Fibroblast of skin of left biceps (primary cell): ENCODE results near the gene ITPRID1.

Experiments used
- DNase-seq, 2 experiments: peaks; one replicate each; pipeline ENCODE4 v3.0.0-alpha.2; 2013; ENCODE audit warnings: low read depth in 2 of 2

ITPRID1 gene

DNA sequence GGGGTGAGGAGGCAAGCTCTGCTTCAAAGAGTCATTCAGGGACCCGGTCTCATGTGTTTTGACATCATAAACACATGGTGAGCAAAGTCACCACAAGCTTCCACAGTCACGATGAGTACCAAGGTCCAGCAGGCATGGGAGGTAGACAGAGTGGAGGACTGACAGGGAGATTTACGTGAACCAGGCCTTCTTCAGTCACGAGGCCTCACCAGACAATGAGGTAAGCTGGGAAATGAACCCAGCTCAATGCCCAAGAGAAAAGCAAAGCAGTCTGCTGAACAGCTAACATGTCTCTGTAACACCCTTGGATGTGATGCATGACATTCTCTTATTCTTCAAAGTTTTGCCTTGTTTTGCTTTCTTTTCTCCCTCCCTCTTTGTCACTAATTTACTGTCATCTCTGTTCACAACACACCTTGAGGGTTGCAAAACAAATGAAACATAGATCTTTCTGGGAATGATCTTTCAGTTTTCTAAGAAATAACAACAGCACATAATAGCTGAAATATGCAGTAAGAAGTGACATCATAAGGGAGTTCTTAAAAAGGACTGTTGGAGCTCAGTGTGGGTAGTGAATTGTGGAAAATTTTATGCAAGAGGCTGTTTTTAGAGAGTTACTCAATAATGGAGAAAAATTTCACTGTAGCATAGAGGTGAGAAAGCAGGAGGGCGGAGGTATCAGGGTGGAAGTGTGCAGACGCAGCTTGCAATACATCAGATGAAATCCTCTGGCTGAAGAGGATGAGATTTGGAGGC, 182.1 kb downstream of the ITPRID1 start:
- DNase-seq = no peak

DNA sequence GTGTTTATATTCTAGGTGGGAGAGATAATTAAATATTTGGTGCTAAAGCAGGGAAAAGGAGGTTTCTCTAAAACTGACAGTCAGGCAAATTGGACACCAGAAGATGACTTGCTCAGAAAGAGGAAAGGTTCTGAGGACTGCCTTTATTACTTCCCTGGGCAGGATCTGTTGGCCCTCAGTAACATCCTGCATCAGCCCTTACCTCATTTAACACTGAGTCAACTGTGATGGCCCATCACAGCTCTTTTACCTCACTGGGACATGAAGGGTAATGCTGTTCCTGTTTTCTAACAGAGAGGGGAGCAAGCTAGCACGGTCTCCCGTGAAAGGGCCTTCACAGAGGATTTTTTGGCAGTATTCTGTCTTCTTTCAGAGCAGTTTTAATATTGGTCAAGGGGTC, 185.2 kb downstream of the ITPRID1 start:
- DNase-seq = no peak

DNA sequence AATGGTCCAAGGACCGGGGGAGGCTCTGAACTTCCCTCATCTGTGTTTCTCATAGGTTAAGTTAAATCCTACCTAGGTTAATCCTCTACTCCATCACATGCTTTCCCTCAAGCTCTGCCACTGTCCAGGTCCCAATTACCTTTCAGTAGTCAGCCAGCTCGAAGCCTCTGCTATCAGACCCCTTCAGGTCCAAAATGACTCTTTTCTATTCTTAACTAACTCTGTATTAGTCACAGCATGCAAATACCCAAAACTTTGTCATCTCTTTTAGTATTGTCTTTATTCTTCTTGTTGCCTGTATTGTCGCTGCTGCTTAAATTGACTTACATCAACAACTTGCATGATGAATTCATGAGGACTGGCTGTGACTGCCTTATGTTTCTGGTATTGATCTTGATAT, 188.5 kb downstream of the ITPRID1 start:
- no peak for DNase-seq

DNA sequence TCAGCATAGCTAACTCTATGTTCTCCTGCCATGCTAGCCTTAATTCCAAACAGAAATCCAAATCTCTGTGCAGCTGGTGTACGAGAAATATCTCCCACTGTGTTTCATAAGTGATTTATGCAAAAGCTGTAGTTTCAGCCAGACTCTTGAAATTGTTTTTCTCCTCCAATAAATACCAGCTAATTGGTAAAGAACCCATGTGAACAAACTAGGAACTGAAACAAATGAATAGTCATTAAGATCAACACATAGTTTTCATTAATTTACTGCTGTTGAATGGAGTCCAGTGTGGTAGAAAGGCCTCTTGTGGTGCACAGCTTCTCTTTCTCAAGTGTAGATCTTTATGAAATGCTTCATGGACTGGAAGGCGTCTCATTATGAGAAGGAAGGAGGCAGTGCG, 191.5 kb downstream of the ITPRID1 start:
- DNase-seq = no peak

DNA sequence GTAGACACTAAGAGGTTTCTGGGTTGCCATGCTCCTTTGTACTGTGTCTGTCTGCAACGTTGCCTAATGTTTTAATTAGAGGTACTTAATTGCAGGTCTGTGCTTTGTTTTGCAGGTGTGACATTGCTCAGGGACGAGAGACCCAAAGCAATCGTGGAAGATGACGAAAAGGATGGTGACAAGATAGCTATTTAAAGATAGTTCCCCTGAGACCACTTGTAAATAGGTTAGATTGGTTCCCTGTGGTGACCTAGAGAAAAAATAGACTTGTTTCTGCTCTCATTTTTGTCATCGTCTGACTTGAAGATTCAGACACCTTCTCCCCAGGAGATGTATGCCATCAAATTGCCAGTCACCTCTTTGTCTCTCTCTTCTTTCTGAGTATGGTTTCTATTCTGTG, 193.2 kb downstream of the ITPRID1 start:
- no peak for DNase-seq
